SK-N-SH (cell line): ENCODE data around the gene IPMK.

Experiments
- NRF1 ChIP-seq: IDR thresholded peaks from 2 replicates; pipeline ENCODE4 v1.6.1; 2012; ENCODE audit warnings: low read depth, mild to moderate bottlenecking, low read length
- RCOR1 ChIP-seq: fragments of 150-350 bp; IDR thresholded peaks from 2 replicates; pipeline ENCODE4 v1.6.1; 2017; ENCODE audit warnings: antibody characterized with exemption, low read length
- TF ChIP-seq, protein P1 (sequence below): IDR thresholded peaks from 2 replicates; pipeline ENCODE4 v1.6.1; 2012; ENCODE audit warnings: mild to moderate bottlenecking, low read depth, low read length, moderate library complexity
- TF ChIP-seq, protein P2 (sequence below): fragments of 150-350 bp; IDR thresholded peaks from 2 replicates; pipeline ENCODE4 v1.6.1; 2017; ENCODE audit warnings: antibody characterized with exemption, low read length, low read depth, borderline replicate concordance

DNA sequence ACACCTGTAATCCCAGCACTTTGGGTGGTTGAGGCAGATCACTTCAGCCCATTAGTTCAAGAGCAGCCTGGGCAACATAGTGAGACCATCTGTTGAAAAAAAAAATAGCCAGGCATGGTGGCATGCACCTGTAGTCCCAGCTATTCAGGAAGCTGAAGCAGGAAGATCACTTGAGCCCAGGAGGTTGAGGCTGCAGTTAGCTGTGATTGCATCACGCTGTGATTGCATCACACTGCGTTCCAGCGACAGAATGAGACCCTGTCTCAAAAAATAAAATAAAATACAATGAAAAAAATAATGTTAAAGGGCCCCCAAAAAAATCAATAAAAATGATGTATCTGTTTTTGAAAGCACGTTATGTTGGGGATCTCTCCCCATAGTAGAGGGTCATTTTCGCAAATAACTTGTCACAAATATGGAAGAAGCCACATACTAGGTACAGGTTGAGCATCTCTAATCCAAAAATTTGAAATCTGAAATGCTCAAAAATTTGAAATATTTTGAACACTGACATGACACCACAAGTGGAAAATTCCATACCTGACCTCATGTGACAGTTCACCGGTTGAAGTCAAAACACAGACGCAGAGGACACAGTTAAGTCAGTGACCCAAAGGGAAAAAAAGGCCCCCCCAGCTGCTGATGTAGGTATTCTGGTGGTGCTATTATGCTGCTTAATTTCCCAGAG, 10.7 kb upstream of the IPMK start:
- TF ChIP-seq NRF1, result no peak
- TF ChIP-seq, protein P1, sequence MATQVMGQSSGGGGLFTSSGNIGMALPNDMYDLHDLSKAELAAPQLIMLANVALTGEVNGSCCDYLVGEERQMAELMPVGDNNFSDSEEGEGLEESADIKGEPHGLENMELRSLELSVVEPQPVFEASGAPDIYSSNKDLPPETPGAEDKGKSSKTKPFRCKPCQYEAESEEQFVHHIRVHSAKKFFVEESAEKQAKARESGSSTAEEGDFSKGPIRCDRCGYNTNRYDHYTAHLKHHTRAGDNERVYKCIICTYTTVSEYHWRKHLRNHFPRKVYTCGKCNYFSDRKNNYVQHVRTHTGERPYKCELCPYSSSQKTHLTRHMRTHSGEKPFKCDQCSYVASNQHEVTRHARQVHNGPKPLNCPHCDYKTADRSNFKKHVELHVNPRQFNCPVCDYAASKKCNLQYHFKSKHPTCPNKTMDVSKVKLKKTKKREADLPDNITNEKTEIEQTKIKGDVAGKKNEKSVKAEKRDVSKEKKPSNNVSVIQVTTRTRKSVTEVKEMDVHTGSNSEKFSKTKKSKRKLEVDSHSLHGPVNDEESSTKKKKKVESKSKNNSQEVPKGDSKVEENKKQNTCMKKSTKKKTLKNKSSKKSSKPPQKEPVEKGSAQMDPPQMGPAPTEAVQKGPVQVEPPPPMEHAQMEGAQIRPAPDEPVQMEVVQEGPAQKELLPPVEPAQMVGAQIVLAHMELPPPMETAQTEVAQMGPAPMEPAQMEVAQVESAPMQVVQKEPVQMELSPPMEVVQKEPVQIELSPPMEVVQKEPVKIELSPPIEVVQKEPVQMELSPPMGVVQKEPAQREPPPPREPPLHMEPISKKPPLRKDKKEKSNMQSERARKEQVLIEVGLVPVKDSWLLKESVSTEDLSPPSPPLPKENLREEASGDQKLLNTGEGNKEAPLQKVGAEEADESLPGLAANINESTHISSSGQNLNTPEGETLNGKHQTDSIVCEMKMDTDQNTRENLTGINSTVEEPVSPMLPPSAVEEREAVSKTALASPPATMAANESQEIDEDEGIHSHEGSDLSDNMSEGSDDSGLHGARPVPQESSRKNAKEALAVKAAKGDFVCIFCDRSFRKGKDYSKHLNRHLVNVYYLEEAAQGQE, result no peak
- no peak for TF ChIP-seq RCOR1
- TF ChIP-seq, protein P2, sequence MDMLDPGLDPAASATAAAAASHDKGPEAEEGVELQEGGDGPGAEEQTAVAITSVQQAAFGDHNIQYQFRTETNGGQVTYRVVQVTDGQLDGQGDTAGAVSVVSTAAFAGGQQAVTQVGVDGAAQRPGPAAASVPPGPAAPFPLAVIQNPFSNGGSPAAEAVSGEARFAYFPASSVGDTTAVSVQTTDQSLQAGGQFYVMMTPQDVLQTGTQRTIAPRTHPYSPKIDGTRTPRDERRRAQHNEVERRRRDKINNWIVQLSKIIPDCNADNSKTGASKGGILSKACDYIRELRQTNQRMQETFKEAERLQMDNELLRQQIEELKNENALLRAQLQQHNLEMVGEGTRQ, result no peak
